Mesenchymal stem cell (in vitro differentiated cells and primary cell): ENCODE data around the gene ELFN1.

Source experiments
- DNase-seq: peaks from one replicate; pipeline ENCODE4 v3.0.0-alpha.2; 2013
- H2AFZ ChIP-seq: one replicate; pipeline ENCODE4 v1.6.1; 2013; ENCODE audit warnings: low read depth, mild to moderate bottlenecking, control low read depth, inconsistent platforms, low read length, moderate library complexity
- H2AK5ac ChIP-seq: 2 replicates; pipeline ENCODE4 v1.6.1; 2013; ENCODE audit warnings: low read length, moderate library complexity, mild to moderate bottlenecking, inconsistent platforms; ENCODE audit not compliant: severe bottlenecking
- H2BK120ac ChIP-seq: one replicate; pipeline ENCODE4 v1.6.1; 2013; ENCODE audit warnings: low read depth, mild to moderate bottlenecking, inconsistent platforms, low read length, moderate library complexity
- H2BK12ac ChIP-seq, 2 experiments: one replicate each; pipeline ENCODE4 v1.6.1; 2013; ENCODE audit warnings: inconsistent platforms in 2 of 2, low read length in 2 of 2, mild to moderate bottlenecking in 2 of 2, moderate library complexity in 2 of 2, control low read depth in 1 of 2
- H2BK15ac ChIP-seq: one replicate; pipeline ENCODE4 v1.6.1; 2013; ENCODE audit warnings: mild to moderate bottlenecking, low read depth, inconsistent platforms; ENCODE audit not compliant: poor library complexity, severe bottlenecking
- H2BK5ac ChIP-seq: 2 replicates; pipeline ENCODE4 v1.6.1; 2013; ENCODE audit warnings: low read depth, mild to moderate bottlenecking, low read length, control low read depth, inconsistent platforms; ENCODE audit not compliant: poor library complexity, severe bottlenecking
- H3K14ac ChIP-seq, 2 experiments: one replicate each; pipeline ENCODE4 v1.6.1; 2013; ENCODE audit warnings: inconsistent platforms in 2 of 2, low read length in 2 of 2, control low read depth in 1 of 2, mild to moderate bottlenecking in 1 of 2, moderate library complexity in 1 of 2
- H3K18ac ChIP-seq, 2 experiments: one replicate each; pipeline ENCODE4 v1.6.1; 2013; ENCODE audit warnings: inconsistent platforms in 2 of 2, low read length in 2 of 2, control low read depth in 1 of 2, low read depth in 1 of 2, mild to moderate bottlenecking in 1 of 2
- H3K23ac ChIP-seq, 2 experiments: one replicate each; pipeline ENCODE4 v1.6.1; 2013; ENCODE audit warnings: inconsistent platforms in 2 of 2, low read length in 2 of 2, mild to moderate bottlenecking in 2 of 2, moderate library complexity in 2 of 2, control low read depth in 1 of 2
- H3K27ac ChIP-seq: 2 replicates; pipeline ENCODE4 v1.5.1; 2013; ENCODE audit warnings: mild to moderate bottlenecking, moderate library complexity, low read length, control low read depth, inconsistent platforms; ENCODE audit not compliant: poor library complexity, severe bottlenecking
- H3K27me3 ChIP-seq, 2 experiments: 2 replicates each; pipeline versions ENCODE4 v1.6.1 to v1.7.0; 2013; ENCODE audit warnings: low read length in 2 of 2, mild to moderate bottlenecking in 2 of 2, moderate library complexity in 2 of 2, control low read depth in 1 of 2, inconsistent platforms in 1 of 2; ENCODE audit not compliant: control insufficient read depth in 1 of 2, insufficient read depth in 1 of 2
- H3K36me3 ChIP-seq, 2 experiments: 2 replicates each; pipeline versions ENCODE4 v1.6.1 to v1.7.0; 2013; ENCODE audit warnings: low read length in 2 of 2, control low read depth in 1 of 2, inconsistent platforms in 1 of 2, low read depth in 1 of 2, mild to moderate bottlenecking in 1 of 2; ENCODE audit not compliant: insufficient read depth in 2 of 2, control insufficient read depth in 1 of 2
- H3K4ac ChIP-seq, 2 experiments: one replicate each; pipeline ENCODE4 v1.6.1; 2013; ENCODE audit warnings: inconsistent platforms in 2 of 2, low read length in 2 of 2, mild to moderate bottlenecking in 2 of 2, moderate library complexity in 2 of 2, control low read depth in 1 of 2, low read depth in 1 of 2
- H3K4me1 ChIP-seq: 2 replicates; pipeline ENCODE4 v1.6.1; 2013; ENCODE audit warnings: low read depth, low read length, control low read depth; ENCODE audit not compliant: control insufficient read depth, insufficient read depth
- H3K4me2 ChIP-seq: 2 replicates; pipeline ENCODE4 v1.6.1; 2013; ENCODE audit warnings: low read length, mild to moderate bottlenecking, inconsistent platforms; ENCODE audit not compliant: poor library complexity, severe bottlenecking
- H3K4me3 ChIP-seq, 2 experiments: 2 replicates each; pipeline versions ENCODE4 v1.5.1 to v1.7.0; 2013; ENCODE audit warnings: low read length in 2 of 2, mild to moderate bottlenecking in 2 of 2, control low read depth in 1 of 2, low read depth in 1 of 2; ENCODE audit not compliant: insufficient read depth in 1 of 2
- H3K79me1 ChIP-seq: replicated peaks from 2 replicates; pipeline ENCODE4 v1.6.1; 2013; ENCODE audit warnings: mild to moderate bottlenecking, control low read depth, low read length, inconsistent platforms; ENCODE audit not compliant: poor library complexity, severe bottlenecking
- H3K9ac ChIP-seq: 2 replicates; pipeline ENCODE4 v1.7.0; 2013; ENCODE audit warnings: mild to moderate bottlenecking, low read length, moderate library complexity
- H3K9me3 ChIP-seq: 2 replicates; pipeline ENCODE4 v1.7.0; 2013; ENCODE audit warnings: mild to moderate bottlenecking, low read length; ENCODE audit not compliant: control insufficient read depth
- H4K8ac ChIP-seq: one replicate; pipeline ENCODE4 v1.6.1; 2013; ENCODE audit warnings: inconsistent platforms, mild to moderate bottlenecking, low read length, moderate library complexity
- H4K91ac ChIP-seq: one replicate; pipeline ENCODE4 v1.6.1; 2013; ENCODE audit warnings: mild to moderate bottlenecking, low read length, inconsistent platforms
- WGBS: methylation state at CpG from one replicate; pipeline ENCODE4 v1.1.7; 2013; ENCODE audit warnings: mixed read lengths; 5-methylcytosine and 5-hydroxymethylcytosine counted together

ELFN1 gene

DNA sequence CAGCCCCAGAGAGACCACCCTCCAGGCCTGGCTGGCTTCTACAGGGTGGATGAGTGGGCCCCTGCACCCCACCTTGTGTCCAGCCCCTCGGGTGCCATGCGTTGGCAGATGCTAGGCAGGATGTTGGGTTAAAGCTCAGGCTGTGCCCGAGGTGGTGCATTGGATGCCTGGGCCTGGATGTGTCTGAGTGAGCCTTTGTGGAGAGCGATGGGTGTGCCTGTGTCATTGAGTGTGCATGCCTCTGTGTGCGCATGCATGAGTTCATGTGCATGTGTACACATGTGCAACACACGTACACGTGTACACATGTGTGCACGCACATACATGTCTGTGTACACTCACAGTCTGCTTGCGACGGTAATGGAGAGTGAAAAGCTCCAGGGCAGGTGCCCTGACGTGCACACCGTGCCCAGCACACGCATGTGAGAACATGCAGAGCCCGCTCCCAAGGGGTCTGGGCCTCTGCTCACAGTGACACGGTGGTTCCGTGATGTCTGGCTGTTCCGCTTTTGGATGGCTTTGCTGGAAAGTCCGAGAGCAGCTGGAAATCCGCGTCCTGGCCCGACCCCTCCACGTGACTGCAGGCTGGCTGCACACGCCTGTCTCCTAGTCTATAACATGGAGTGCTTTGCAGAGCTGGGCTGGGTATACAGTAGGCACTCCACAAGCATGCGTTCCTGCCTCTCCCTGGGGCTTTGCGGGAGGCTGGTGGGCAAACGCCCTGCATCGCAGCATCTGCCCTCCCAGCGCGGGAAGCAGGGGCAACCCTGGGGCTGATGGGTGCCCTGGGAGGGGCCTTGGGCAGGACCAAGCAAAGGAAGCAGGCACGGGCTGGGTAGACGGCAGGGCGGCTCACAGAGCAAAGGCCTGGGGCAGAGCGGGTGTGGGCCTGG is 36.9 kb downstream of the ELFN1 start:
- no peak overlapping the region for H3K23ac ChIP-seq
- H2AK5ac ChIP-seq = no peak overlapping the region
- H3K79me1 ChIP-seq = no peaks in the 10 kb centered on the region
- no peak overlapping the region for H3K4ac ChIP-seq
- no peak overlapping the region for H3K18ac ChIP-seq
- H3K4me3 ChIP-seq = no peak overlapping the region
- H3K9ac ChIP-seq = no peak overlapping the region
- no peak overlapping the region for H2AFZ ChIP-seq
- no peaks in the 10 kb centered on the region for H3K36me3 ChIP-seq
- H2BK15ac ChIP-seq = no peak overlapping the region
- WGBS = 91% methylated on average over 32 of the region's 33 CpGs
- H3K9me3 ChIP-seq = peaks cover 22% of the 10 kb centered on the region
- H3K27me3 ChIP-seq = peaks cover 15 to 26% of the 10 kb centered on the region in 2 experiments
- H3K4me2 ChIP-seq = no peak overlapping the region
- no peak overlapping the region for H2BK12ac ChIP-seq
- H2BK120ac ChIP-seq = no peak overlapping the region
- no peak overlapping the region for H3K14ac ChIP-seq
- no peak overlapping the region for H2BK5ac ChIP-seq
- DNase-seq = no peak
- no peak overlapping the region for H3K27ac ChIP-seq
- H4K8ac ChIP-seq = no peak overlapping the region
- H4K91ac ChIP-seq = no peak overlapping the region
- no peaks in the 10 kb centered on the region for H3K4me1 ChIP-seq

DNA sequence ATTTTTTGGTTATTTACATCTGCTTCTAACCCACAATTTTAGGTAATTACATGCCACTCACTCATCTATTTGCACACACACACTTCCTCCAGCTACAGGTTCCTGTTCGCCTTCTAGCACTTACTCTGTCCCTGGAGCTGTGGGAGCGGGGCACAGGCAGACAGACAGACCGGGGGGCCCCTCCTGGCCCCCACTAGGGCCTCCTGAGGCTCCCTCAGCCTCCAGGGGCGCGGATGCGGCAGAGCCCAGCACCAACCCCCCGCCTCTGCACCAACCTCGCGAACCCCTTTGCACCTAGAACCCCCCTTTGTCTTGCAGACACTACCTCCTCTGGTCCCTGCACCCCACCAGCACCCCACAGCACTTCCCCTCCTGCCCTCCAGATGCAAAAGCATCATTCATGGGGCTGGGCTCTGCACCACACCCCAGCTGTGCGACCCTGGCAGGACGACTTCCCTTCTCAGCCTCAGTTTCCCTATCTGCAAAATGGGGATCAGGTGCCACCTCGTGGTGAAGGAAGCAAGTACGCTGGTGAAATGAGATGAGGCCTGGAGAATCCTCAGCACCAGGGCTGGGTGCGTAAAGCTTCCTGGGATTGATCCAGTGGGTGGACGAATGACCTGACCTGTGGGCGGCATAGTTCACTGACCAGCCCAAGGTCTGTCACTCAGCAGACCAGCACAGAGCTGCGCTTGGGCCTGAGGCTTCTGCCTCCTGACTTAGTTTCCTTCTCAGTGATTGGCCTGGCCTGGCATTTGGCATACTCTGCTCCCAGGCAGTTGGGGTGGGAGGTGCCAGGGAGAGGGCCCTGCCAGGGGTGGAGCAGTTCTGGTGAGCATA is 37.9 kb downstream of the ELFN1 start:
- no peak overlapping the region for H3K9ac ChIP-seq

DNA sequence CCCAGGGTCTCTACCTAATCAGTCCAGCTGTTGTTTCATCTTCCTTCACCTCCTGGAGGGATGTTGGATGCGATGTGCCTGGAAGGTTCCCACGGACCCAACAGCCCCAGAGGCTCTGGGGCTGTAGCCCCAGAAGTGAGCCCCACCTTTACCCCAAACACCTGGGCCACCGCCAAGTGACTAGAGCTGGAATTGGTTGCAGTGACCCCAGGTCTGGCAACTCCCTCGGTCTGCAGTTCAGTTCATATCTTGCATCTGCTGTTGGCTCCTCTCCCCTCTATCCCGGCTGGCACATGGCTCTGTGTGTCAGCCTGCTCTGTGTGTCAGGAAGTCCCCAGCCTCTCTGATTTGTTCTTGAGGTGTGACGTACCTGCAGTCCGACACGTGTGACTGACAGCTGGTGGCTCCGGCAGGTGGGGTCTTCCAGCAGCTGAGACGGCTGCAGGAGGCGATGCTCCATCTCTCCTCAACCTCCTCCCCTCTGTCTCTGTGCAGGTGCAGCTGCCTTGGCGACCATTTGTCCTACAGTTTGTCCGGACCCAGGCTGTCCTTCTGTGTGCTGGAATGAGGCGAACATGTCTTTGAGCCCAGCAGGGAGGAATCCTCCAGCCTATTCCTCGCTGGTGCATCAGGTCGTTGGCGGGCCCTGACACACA is 38.6 kb downstream of the ELFN1 start:
- H3K4me2 ChIP-seq = no peak overlapping the region
- no peak overlapping the region for H2AK5ac ChIP-seq
- H3K36me3 ChIP-seq = no peaks in the 10 kb centered on the region
- peaks cover under 1% of the 10 kb centered on the region for H3K4me1 ChIP-seq
- H4K91ac ChIP-seq = no peak overlapping the region
- 89% methylated on average over 17 of the region's 17 CpGs for WGBS
- no peak overlapping the region for H2BK5ac ChIP-seq
- no peak for DNase-seq
- no peak overlapping the region for H2BK12ac ChIP-seq
- H3K79me1 ChIP-seq = no peaks in the 10 kb centered on the region
- no peak overlapping the region for H3K23ac ChIP-seq
- peaks cover 11 to 16% of the 10 kb centered on the region in 2 experiments for H3K27me3 ChIP-seq
- H3K9me3 ChIP-seq = peaks cover 9% of the 10 kb centered on the region
- H3K14ac ChIP-seq = no peak overlapping the region
- no peak overlapping the region for H2AFZ ChIP-seq
- H3K4me3 ChIP-seq = peak overlapping the region in 1 of 2 experiments; percentile 8
- no peak overlapping the region for H4K8ac ChIP-seq
- no peak overlapping the region for H3K27ac ChIP-seq
- H3K9ac ChIP-seq = no peak overlapping the region
- H3K4ac ChIP-seq = no peak overlapping the region
- H3K18ac ChIP-seq = no peak overlapping the region
- no peak overlapping the region for H2BK15ac ChIP-seq
- no peak overlapping the region for H2BK120ac ChIP-seq

More for the DNA sequence above, 37.9 kb downstream of the ELFN1 start:
- Histone ChIP-seq H3K9me3 (peaks cover 12% of the 10 kb centered on the region), H3K27ac (no peak overlapping the region), H3K79me1 (no peaks in the 10 kb centered on the region), H2BK5ac (no peak overlapping the region), H3K36me3 (no peaks in the 10 kb centered on the region), H3K14ac (no peak overlapping the region), H3K23ac (no peak overlapping the region), H2AK5ac (no peak overlapping the region), H4K91ac (no peak overlapping the region), H2BK12ac (no peak overlapping the region), H3K4ac (no peak overlapping the region), H2BK120ac (no peak overlapping the region), H3K4me3 (no peak overlapping the region), H2AFZ (no peak overlapping the region), H4K8ac (no peak overlapping the region), H3K4me1 (no peaks in the 10 kb centered on the region), H3K27me3 (peaks cover 15 to 21% of the 10 kb centered on the region in 2 experiments), H3K4me2 (no peak overlapping the region), H2BK15ac (no peak overlapping the region), H3K18ac (no peak overlapping the region)
- WGBS = 84% methylated on average over 17 of the region's 17 CpGs
- DNase-seq = no peak
